CD4-positive, alpha-beta T cell (primary cell): ENCODE data around the gene PTPRM. TPM values are rescaled to one million over a fixed set of nuclear protein-coding genes. Genes with fewer than 3 reads are reported as not detected.
"Not testable (repeated sequence)": the region's sequence is repeated elsewhere in the genome, so short reads cannot be mapped to it uniquely, and the experiment has no call there.

Experiments used
- ATAC-seq: fragments of 200-7000 bp; cut with Tn5 transposase; one replicate; pipeline ENCODE4 v1.10.0; 2022; ENCODE audit warnings: mild to moderate bottlenecking; ENCODE audit not compliant: poor library complexity
- CTCF ChIA-PET: fragments of 350-600 bp; sonication (Branson Sonifier 250); formaldehyde crosslinking; loops from one replicate; lab custom pipeline; 2021; ENCODE audit warnings: antibody characterized with exemption, inconsistent platforms; lab: Charles Lee
- POLR2A ChIA-PET: fragments of 350-600 bp; sonication (Branson Sonifier 250); formaldehyde crosslinking; loops from one replicate; lab custom pipeline; 2021; ENCODE audit warnings: antibody characterized with exemption, inconsistent platforms; lab: Charles Lee
- DNase-seq, 14 experiments: peaks; one replicate each; pipeline ENCODE4 v3.0.0-alpha.2; 2013 to 2020; ENCODE audit warnings: mixed read lengths in 2 of 14
- H3K27ac ChIP-seq, 2 donors: one replicate each; pipeline versions ENCODE4 v1.5.1 to v1.7.0; 2013; ENCODE audit warnings: low read length in 2 of 2, low read depth in 1 of 2, mild to moderate bottlenecking in 1 of 2
- H3K27me3 ChIP-seq, 2 experiments: 1 replicate in 1 of 2; 2 replicates in 1 of 2; pipeline versions ENCODE4 v1.6.1 to v1.7.0; 2013; ENCODE audit warnings: low read length in 2 of 2, control low read depth in 1 of 2, mild to moderate bottlenecking in 1 of 2, moderate library complexity in 1 of 2; ENCODE audit not compliant: insufficient read depth in 2 of 2, control insufficient read depth in 1 of 2
- H3K36me3 ChIP-seq: one replicate; pipeline ENCODE4 v1.6.1; 2013; ENCODE audit warnings: low read length, control low read depth; ENCODE audit not compliant: insufficient read depth
- H3K4me1 ChIP-seq: one replicate; pipeline ENCODE4 v1.6.1; 2013; ENCODE audit warnings: low read length, control low read depth; ENCODE audit not compliant: insufficient read depth
- H3K4me3 ChIP-seq: one replicate; pipeline ENCODE4 v1.5.1; 2013; ENCODE audit warnings: mild to moderate bottlenecking, low read length, moderate library complexity
- H3K9me3 ChIP-seq, 2 experiments: 1 replicate in 1 of 2; 2 replicates in 1 of 2; pipeline versions ENCODE4 v1.6.1 to v1.7.0; 2013; ENCODE audit warnings: low read length in 2 of 2, mild to moderate bottlenecking in 2 of 2, control low read depth in 1 of 2, moderate library complexity in 1 of 2; ENCODE audit not compliant: control insufficient read depth in 1 of 2, insufficient read depth in 1 of 2
- H3K27ac Mint-ChIP-seq: one replicate; pipeline ENCODE4 v1.8.0; 2020; ENCODE audit warnings: mixed read lengths
- H3K27me3 Mint-ChIP-seq: one replicate; pipeline ENCODE4 v1.8.0; 2021; ENCODE audit warnings: mixed read lengths
- H3K36me3 Mint-ChIP-seq: one replicate; pipeline ENCODE4 v1.8.0; 2021; ENCODE audit warnings: low read depth, mixed read lengths
- H3K4me1 Mint-ChIP-seq: one replicate; pipeline ENCODE4 v1.8.0; 2021; ENCODE audit warnings: low read depth, mixed read lengths
- H3K4me3 Mint-ChIP-seq: one replicate; pipeline ENCODE4 v1.8.0; 2020; ENCODE audit warnings: mild to moderate bottlenecking, mixed read lengths
- H3K9me3 Mint-ChIP-seq: one replicate; pipeline ENCODE4 v1.8.0; 2020; ENCODE audit warnings: mixed read lengths
- intact Hi-C, 2 experiments: fragments of 100-400 bp; cut with DNase I in 1 of 2; cut with micrococcal nuclease in 1 of 2; formaldehyde crosslinking; loops; one replicate each; pipeline versions ENCODE4 v1.15.1 to v1.9.0; 2023 to 2025; cut with DNase I, micrococcal nuclease
- total RNA-seq, 174 experiments: library from RNA in 2 of 174; stranded (reverse) in 2 of 174; gene quantifications; one replicate each; pipeline ENCODE4 v1.2.3 and lab custom pipeline; 2021 to 2026
- TF ChIP-seq, protein P1 (sequence below): fragments of 200-600 bp; IDR thresholded peaks from one replicate; pipeline ENCODE4 v1.8.0; 2022; ENCODE audit warnings: antibody characterized with exemption, mild to moderate bottlenecking

PTPRM gene
- total RNA-seq, 2 experiments from 2014 or later: 21.7 to 21.9 TPM

DNA sequence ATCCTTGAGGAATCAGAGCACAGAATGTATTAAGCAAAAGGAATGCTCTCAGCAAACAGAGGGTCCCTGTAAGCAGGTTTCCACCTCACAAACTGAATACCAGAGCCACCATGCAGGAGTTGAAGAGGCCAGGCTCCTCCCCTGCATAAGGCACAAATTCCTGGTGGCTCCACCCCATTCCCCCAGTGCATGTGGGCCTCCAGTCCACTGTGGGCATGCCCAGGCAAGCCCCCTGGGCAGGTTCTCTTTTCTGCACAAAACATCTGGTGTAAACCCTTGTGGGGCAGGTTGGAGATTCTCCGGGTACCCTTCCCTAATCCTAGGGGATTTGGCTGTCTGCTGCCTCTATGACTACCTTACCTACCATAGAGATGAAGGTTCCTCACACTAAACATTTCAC lies 166.5 kb downstream of the PTPRM start:
- Histone ChIP-seq H3K27ac (no peak overlapping the region), H3K4me1 (no peaks in the 10 kb centered on the region), H3K27me3 (no peaks in the 10 kb centered on the region), H3K36me3 (no peaks in the 10 kb centered on the region), H3K4me3 (no peak overlapping the region), H3K9me3 (no peaks in the 10 kb centered on the region)
- Mint-ChIP-seq H3K36me3 (no peaks in the 10 kb centered on the region), H3K9me3 (no peaks in the 10 kb centered on the region), H3K27ac (no peak overlapping the region), H3K27me3 (no peaks in the 10 kb centered on the region), H3K4me3 (no peak overlapping the region), H3K4me1 (no peaks in the 10 kb centered on the region)
- intact Hi-C loops: no loop called here
- TF ChIP-seq, protein P1, sequence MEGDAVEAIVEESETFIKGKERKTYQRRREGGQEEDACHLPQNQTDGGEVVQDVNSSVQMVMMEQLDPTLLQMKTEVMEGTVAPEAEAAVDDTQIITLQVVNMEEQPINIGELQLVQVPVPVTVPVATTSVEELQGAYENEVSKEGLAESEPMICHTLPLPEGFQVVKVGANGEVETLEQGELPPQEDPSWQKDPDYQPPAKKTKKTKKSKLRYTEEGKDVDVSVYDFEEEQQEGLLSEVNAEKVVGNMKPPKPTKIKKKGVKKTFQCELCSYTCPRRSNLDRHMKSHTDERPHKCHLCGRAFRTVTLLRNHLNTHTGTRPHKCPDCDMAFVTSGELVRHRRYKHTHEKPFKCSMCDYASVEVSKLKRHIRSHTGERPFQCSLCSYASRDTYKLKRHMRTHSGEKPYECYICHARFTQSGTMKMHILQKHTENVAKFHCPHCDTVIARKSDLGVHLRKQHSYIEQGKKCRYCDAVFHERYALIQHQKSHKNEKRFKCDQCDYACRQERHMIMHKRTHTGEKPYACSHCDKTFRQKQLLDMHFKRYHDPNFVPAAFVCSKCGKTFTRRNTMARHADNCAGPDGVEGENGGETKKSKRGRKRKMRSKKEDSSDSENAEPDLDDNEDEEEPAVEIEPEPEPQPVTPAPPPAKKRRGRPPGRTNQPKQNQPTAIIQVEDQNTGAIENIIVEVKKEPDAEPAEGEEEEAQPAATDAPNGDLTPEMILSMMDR: no peak
- DNase-seq (no peak), ATAC-seq (no peak)
- POLR2A ChIA-PET: no interaction called here
- CTCF ChIA-PET: no interaction called here

DNA sequence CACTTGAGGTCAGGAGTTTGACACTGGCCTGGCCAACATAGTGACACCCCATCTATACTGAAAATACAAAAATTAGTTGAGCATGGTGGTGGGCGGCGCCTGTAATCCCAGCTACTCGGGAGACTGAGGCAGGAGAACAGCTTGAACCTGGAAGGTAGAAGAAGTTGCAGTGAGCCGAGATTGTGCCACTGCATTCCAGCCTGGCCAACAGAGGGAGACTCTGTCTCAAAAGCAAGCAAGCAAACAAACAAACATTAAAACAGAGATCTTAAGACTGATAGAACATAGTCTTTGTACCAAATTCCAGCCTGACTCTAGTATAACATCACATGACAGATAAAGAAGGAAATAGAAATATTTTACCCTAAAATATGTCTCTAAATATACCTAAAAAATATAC lies 168.1 kb downstream of the PTPRM start:
- Histone ChIP-seq H3K4me1 (no peaks in the 10 kb centered on the region), H3K4me3 (no peak overlapping the region), H3K27ac (no peak overlapping the region), H3K9me3 (no peaks in the 10 kb centered on the region), H3K27me3 (no peaks in the 10 kb centered on the region), H3K36me3 (no peaks in the 10 kb centered on the region)
- POLR2A ChIA-PET: no interaction called here
- Mint-ChIP-seq H3K4me1 (no peaks in the 10 kb centered on the region), H3K27ac (no peak overlapping the region), H3K9me3 (no peaks in the 10 kb centered on the region), H3K36me3 (no peaks in the 10 kb centered on the region), H3K27me3 (no peaks in the 10 kb centered on the region), H3K4me3 (no peak overlapping the region)
- TF ChIP-seq, protein P1: no peak
- ATAC-seq (no peak), DNase-seq (no peak)
- intact Hi-C loops: no loop called here
- CTCF ChIA-PET: no interaction called here

DNA sequence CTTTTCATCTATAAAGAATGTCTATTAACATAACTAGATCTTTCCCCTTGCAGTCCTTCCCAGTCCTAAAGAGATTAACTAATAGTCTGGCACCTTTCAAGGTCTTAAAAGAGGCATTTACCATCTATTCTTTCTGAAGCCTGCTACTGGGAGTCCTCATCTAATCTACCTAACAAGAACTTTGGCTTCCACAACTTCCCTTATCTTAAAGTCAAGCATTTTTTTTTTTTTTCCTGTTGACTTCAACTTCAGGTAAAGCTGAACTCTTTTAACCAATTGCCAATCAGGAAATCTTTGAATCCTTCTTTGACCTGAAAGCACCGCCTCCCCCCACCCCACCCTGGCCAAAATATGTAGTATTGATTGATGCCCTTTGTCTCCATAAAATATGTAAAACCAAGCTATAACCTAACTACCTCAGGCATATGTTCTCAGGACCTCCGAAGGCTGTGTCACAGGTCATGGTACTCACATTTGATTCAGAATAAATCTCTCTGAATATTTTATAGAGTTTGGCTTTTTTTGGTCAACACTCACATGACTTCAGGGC lies 168.6 kb downstream of the PTPRM start:
- CTCF ChIA-PET: no interaction called here

DNA sequence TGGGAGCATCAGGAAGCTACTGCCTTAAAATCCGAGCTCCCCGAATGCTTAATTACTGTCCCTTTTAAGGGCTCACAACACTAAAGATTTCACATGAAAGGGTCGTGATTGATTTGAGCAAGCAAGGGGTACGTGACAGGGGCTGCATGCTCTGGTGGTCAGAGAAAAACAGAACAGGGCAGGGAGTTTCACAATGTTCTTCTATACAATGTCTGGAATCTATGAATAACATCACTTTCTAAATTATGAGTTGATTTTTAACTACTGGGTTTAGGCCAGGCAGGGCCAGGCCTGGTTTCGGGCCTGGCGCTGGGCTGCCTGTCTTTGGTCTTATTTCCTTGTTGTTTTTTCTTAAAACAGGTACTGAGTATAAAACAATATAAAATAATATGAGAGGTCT lies 169.4 kb downstream of the PTPRM start:
- H3K27ac ChIP-seq, H3K36me3 ChIP-seq, H3K9me3 ChIP-seq, H3K27me3 Mint-ChIP-seq, H3K4me1 Mint-ChIP-seq, H3K36me3 Mint-ChIP-seq, H3K4me3 Mint-ChIP-seq, H3K4me1 ChIP-seq, CTCF ChIA-PET, intact Hi-C loops, DNase-seq, POLR2A ChIA-PET, H3K9me3 Mint-ChIP-seq, H3K27me3 ChIP-seq, H3K4me3 ChIP-seq, ATAC-seq, H3K27ac Mint-ChIP-seq: not testable (repeated sequence)

More for the DNA sequence above, 168.6 kb downstream of the PTPRM start:
- TF ChIP-seq, protein P1: no peak
- Mint-ChIP-seq H3K27me3 (no peaks in the 10 kb centered on the region), H3K4me1 (no peaks in the 10 kb centered on the region), H3K4me3 (no peak overlapping the region), H3K9me3 (no peaks in the 10 kb centered on the region), H3K27ac (no peak overlapping the region), H3K36me3 (no peaks in the 10 kb centered on the region)
- Histone ChIP-seq H3K36me3 (no peaks in the 10 kb centered on the region), H3K4me3 (no peak overlapping the region), H3K9me3 (no peaks in the 10 kb centered on the region), H3K4me1 (no peaks in the 10 kb centered on the region), H3K27ac (no peak overlapping the region), H3K27me3 (no peaks in the 10 kb centered on the region)
- ATAC-seq: no peak
- intact Hi-C loops: no loop called here
- no peak for DNase-seq
- POLR2A ChIA-PET: no interaction called here
